Fibroblast of lung (primary cell): ENCODE results near the gene RPH3AL. TPM values are rescaled to one million over a fixed set of nuclear protein-coding genes. Genes with fewer than 3 reads are reported as not detected.
"Not testable (repeated sequence)": the region's sequence is repeated elsewhere in the genome, so short reads cannot be mapped to it uniquely, and the experiment has no call there.

Experiments used
- DNase-seq, 2 donors: peaks; one replicate each; pipeline versions ENCODE4 v3.0.0 to v3.0.0-alpha.2; 2010; ENCODE audit warnings: low read depth in 2 of 2
- H2AFZ ChIP-seq: 2 replicates; pipeline ENCODE4 v1.5.1; 2012; ENCODE audit warnings: low read length, control low read depth, inconsistent platforms
- H3K27ac ChIP-seq: 2 replicates; pipeline ENCODE4 v1.5.1; 2011; ENCODE audit warnings: low read length, control low read depth; ENCODE audit not compliant: insufficient read depth
- H3K27me3 ChIP-seq: 2 replicates; pipeline ENCODE4 v1.5.1; 2011; ENCODE audit warnings: mild to moderate bottlenecking, low read length; ENCODE audit not compliant: control insufficient read depth, insufficient read depth
- H3K36me3 ChIP-seq: 2 replicates; pipeline ENCODE4 v1.5.1; 2011; ENCODE audit warnings: low read length; ENCODE audit not compliant: control insufficient read depth, insufficient read depth
- H3K4me1 ChIP-seq: 2 replicates; pipeline ENCODE4 v1.5.1; 2011; ENCODE audit warnings: low read length; ENCODE audit not compliant: control insufficient read depth, insufficient read depth; ENCODE audit errors: extremely low read depth
- H3K4me2 ChIP-seq: 2 replicates; pipeline ENCODE4 v1.5.1; 2011; ENCODE audit warnings: low read length, control low read depth; ENCODE audit not compliant: insufficient read depth; ENCODE audit errors: extremely low read depth
- H3K4me3 ChIP-seq, 4 experiments: fragments of 200-600 bp in 1 of 4; sonication (generic) in 1 of 4; replicated peaks in 1 of 4; 2 replicates each; pipeline ENCODE4 v1.5.1; 2011 to 2016; ENCODE audit warnings: low read length in 4 of 4, low read depth in 3 of 4, mild to moderate bottlenecking in 3 of 4, control low read depth in 2 of 4, inconsistent platforms in 1 of 4, mixed read lengths in 1 of 4; ENCODE audit not compliant: insufficient read depth in 1 of 4; ENCODE audit errors: control extremely low read depth in 1 of 4
- H3K79me2 ChIP-seq: 2 replicates; pipeline ENCODE4 v1.5.1; 2012; ENCODE audit warnings: mild to moderate bottlenecking, low read length, inconsistent platforms; ENCODE audit not compliant: control insufficient read depth, insufficient read depth
- H3K9ac ChIP-seq: 2 replicates; pipeline ENCODE4 v1.5.1; 2011; ENCODE audit warnings: mild to moderate bottlenecking, low read length, control low read depth; ENCODE audit not compliant: insufficient read depth
- H3K9me3 ChIP-seq: 2 replicates; pipeline ENCODE4 v1.5.1; 2012; ENCODE audit warnings: low read depth, low read length; ENCODE audit not compliant: control insufficient read depth, insufficient read depth
- H4K20me1 ChIP-seq: 2 replicates; pipeline ENCODE4 v1.5.1; 2011; ENCODE audit warnings: low read length; ENCODE audit not compliant: control insufficient read depth, insufficient read depth; ENCODE audit errors: extremely low read depth
- CTCF ChIP-seq, 2 donors: IDR thresholded peaks in 1 of 2; conservative IDR thresholded peaks in 1 of 2; 1 replicate in 1 of 2; 2 replicates in 1 of 2; pipeline ENCODE4 v1.5.1; 2011 to 2012; ENCODE audit warnings: low read length in 2 of 2, control low read depth in 1 of 2, inconsistent platforms in 1 of 2, low read depth in 1 of 2, mild to moderate bottlenecking in 1 of 2
- EZH2 ChIP-seq: IDR thresholded peaks from 2 replicates; pipeline ENCODE4 v1.5.1; 2012; ENCODE audit warnings: low read length, control low read depth, mild to moderate bottlenecking; ENCODE audit errors: missing control alignments
- polyA plus RNA-seq, 2 donors: library from polyadenylated mRNA; depleted of rRNA in 1 of 2; stranded (reverse) in 1 of 2; unstranded in 1 of 2; fragments of >200 nt; gene quantifications; 2 replicates each; pipeline ENCODE4 v1.2.1, GENCODE V29; 2011 to 2012; ENCODE audit warnings: missing spikeins in 1 of 2
- total RNA-seq: library from RNA; depleted of rRNA; stranded (reverse); fragments of >200 nt; gene quantifications from 2 replicates; pipeline ENCODE4 v1.2.1, GENCODE V29; 2014

RPH3AL gene
- total and polyA plus RNA-seq, 2 donors (not counting 1 experiment from before 2014, with no cell fraction given) = 0.49 to 3.0 TPM

- H4K20me1 ChIP-seq, H3K9ac ChIP-seq, H3K27me3 ChIP-seq, H3K4me2 ChIP-seq, H3K27ac ChIP-seq, H3K4me1 ChIP-seq, H3K79me2 ChIP-seq, DNase-seq, H2AFZ ChIP-seq, H3K4me3 ChIP-seq, H3K9me3 ChIP-seq, H3K36me3 ChIP-seq: not testable (repeated sequence)
Measured at GRCh38 chr17:366657-367615, 14.3 kb upstream of the RPH3AL start.

GRCh38 chr17:364766-365165 lies 12.2 kb upstream of the RPH3AL start:
- no peak overlapping the region for H3K27ac ChIP-seq

GRCh38 chr17:364308-364707 lies 11.7 kb upstream of the RPH3AL start:
- Histone ChIP-seq H3K4me1 (no peaks in the 10 kb centered on the region), H3K36me3 (no peaks in the 10 kb centered on the region), H3K27ac (no peak overlapping the region), H4K20me1 (no peaks in the 10 kb centered on the region), H3K4me3 (no peak overlapping the region), H3K27me3 (no peaks in the 10 kb centered on the region), H3K79me2 (no peaks in the 10 kb centered on the region), H3K4me2 (no peak overlapping the region), H2AFZ (no peak overlapping the region), H3K9ac (no peak overlapping the region), H3K9me3 (no peaks in the 10 kb centered on the region)
- DNase-seq = no peak
- no peak for TF ChIP-seq EZH2
- TF ChIP-seq CTCF (conservative IDR thresholded peaks at IDR 0.05 in 1 of 2, IDR thresholded peaks at IDR 0.05 in 1 of 2; ENCODE audit: low read depth in 1 of 2, low read length in 2 of 2) = no peak

More at GRCh38 chr17:364766-365165, 12.2 kb upstream of the RPH3AL start:
- Histone ChIP-seq H2AFZ (no peak overlapping the region), H3K9ac (no peak overlapping the region), H3K9me3 (no peaks in the 10 kb centered on the region), H4K20me1 (no peaks in the 10 kb centered on the region), H3K4me3 (no peak overlapping the region), H3K4me1 (no peaks in the 10 kb centered on the region), H3K4me2 (no peak overlapping the region), H3K79me2 (no peaks in the 10 kb centered on the region), H3K36me3 (no peaks in the 10 kb centered on the region), H3K27me3 (no peaks in the 10 kb centered on the region)
- no peak for DNase-seq
- no peak for TF ChIP-seq EZH2
- TF ChIP-seq CTCF (conservative IDR thresholded peaks at IDR 0.05 in 1 of 2, IDR thresholded peaks at IDR 0.05 in 1 of 2; ENCODE audit: low read depth in 1 of 2, low read length in 2 of 2) = no peak
